GM13976 (cell line): ENCODE measurements around the gene VEPH1.

Experiments used
- DNase-seq: peaks from one replicate; pipeline ENCODE4 v3.0.0; 2012; ENCODE audit warnings: low spot score
- CTCF ChIP-seq: IDR thresholded peaks from 2 replicates; pipeline ENCODE4 v1.5.1; 2012; ENCODE audit warnings: borderline replicate concordance, mild to moderate bottlenecking; ENCODE audit not compliant: insufficient read depth; ENCODE audit errors: extremely low read depth, missing control alignments, control extremely low read depth
- in situ Hi-C: fragments of 300-500 bp; cut with MboI; formaldehyde crosslinking; loops from one replicate; pipeline ENCODE4 v1.12.0; 2022; ENCODE audit warnings: low sequenced_read_pairs, mixed read lengths, inconsistent platforms; ENCODE audit not compliant: unreplicated experiment

VEPH1 gene

GRCh38 chr3:157313186-157313585, 190.0 kb downstream of the VEPH1 start:
- DNase-seq: no peak
- in situ Hi-C loops: no loop called here
- TF ChIP-seq CTCF: no peak

- no peak for DNase-seq
- no peak for TF ChIP-seq CTCF
- in situ Hi-C loops: no loop called here
Observed at GRCh38 chr3:157312376-157312745, 190.9 kb downstream of the VEPH1 start.

- in situ Hi-C loops: no loop called here
- no peak for TF ChIP-seq CTCF
Observed at GRCh38 chr3:157311633-157312375, 191.4 kb downstream of the VEPH1 start.

GRCh38 chr3:157310329-157311052, 192.7 kb downstream of the VEPH1 start:
- DNase-seq: no peak
- in situ Hi-C loops: no loop called here
- no peak for TF ChIP-seq CTCF

More at GRCh38 chr3:157311633-157312375, 191.4 kb downstream of the VEPH1 start:
- no peak for DNase-seq

GRCh38 chr3:157306502-157306901, 196.7 kb downstream of the VEPH1 start:
- in situ Hi-C loops: no loop called here
- DNase-seq: no peak
- TF ChIP-seq CTCF: no peak

- no peak for DNase-seq
- TF ChIP-seq CTCF: no peak
- in situ Hi-C loops: no loop called here
Observed at GRCh38 chr3:157305392-157305791, 197.8 kb downstream of the VEPH1 start.
